Effector memory CD8-positive, alpha-beta T cell (primary cell): ENCODE measurements around the gene LMTK2.

Experiments used
- ATAC-seq: fragments of 150-1000 bp; cut with Tn5 transposase; replicated peaks from 2 replicates; pipeline ENCODE4 v1.10.0; 2021; ENCODE audit warnings: mild to moderate bottlenecking, moderate library complexity
- DNase-seq, 3 experiments: peaks; one replicate each; pipeline ENCODE4 v3.0.0; 2021
- H3K27ac Mint-ChIP-seq, 2 donors: one replicate each; pipeline ENCODE4 v1.8.0; 2022; ENCODE audit warnings: mild to moderate bottlenecking in 2 of 2, mixed read lengths in 2 of 2, moderate library complexity in 2 of 2
- H3K27me3 Mint-ChIP-seq, 2 donors: one replicate each; pipeline ENCODE4 v1.8.0; 2022; ENCODE audit warnings: mixed read lengths in 2 of 2
- H3K36me3 Mint-ChIP-seq: one replicate; pipeline ENCODE4 v1.8.0; 2022; ENCODE audit warnings: mild to moderate bottlenecking, moderate library complexity, mixed read lengths; ENCODE audit not compliant: insufficient read depth
- H3K4me1 Mint-ChIP-seq, 2 donors: one replicate each; pipeline ENCODE4 v1.8.0; 2022; ENCODE audit warnings: low read depth in 2 of 2, mixed read lengths in 2 of 2
- H3K4me3 Mint-ChIP-seq, 2 donors: one replicate each; pipeline ENCODE4 v1.8.0; 2022; ENCODE audit warnings: mild to moderate bottlenecking in 2 of 2, mixed read lengths in 2 of 2, moderate library complexity in 2 of 2
- H3K9me3 Mint-ChIP-seq, 2 donors: one replicate each; pipeline ENCODE4 v1.8.0; 2022; ENCODE audit warnings: mixed read lengths in 2 of 2

Gene LMTK2

GRCh38 chr7:98242934-98243333 is 136.3 kb downstream of the LMTK2 start:
- ATAC-seq (no peak), DNase-seq (no peak)
- H3K27me3 Mint-ChIP-seq = no peaks in the 10 kb centered on the region
- no peak overlapping the region for H3K27ac Mint-ChIP-seq
- peaks cover 26% of the 10 kb centered on the region for H3K36me3 Mint-ChIP-seq
- H3K4me1 Mint-ChIP-seq = peaks cover 2 to 3% of the 10 kb centered on the region in 2 donors
- H3K4me3 Mint-ChIP-seq = no peak overlapping the region
- H3K9me3 Mint-ChIP-seq = no peaks in the 10 kb centered on the region

- no peaks in the 10 kb centered on the region for H3K9me3 Mint-ChIP-seq
- no peak for ATAC-seq
- peaks cover 11 to 14% of the 10 kb centered on the region in 2 donors for H3K4me1 Mint-ChIP-seq
- no peak overlapping the region for H3K4me3 Mint-ChIP-seq
- H3K27ac Mint-ChIP-seq = peak overlapping the region in 1 of 2 donors; percentile 38
- H3K27me3 Mint-ChIP-seq = no peaks in the 10 kb centered on the region
- no peak for DNase-seq
- H3K36me3 Mint-ChIP-seq = peaks cover 17% of the 10 kb centered on the region
Measured at GRCh38 chr7:98244871-98245270, 138.2 kb downstream of the LMTK2 start.

GRCh38 chr7:98248156-98248555 is 141.5 kb downstream of the LMTK2 start:
- Mint-ChIP-seq H3K9me3 (no peaks in the 10 kb centered on the region), H3K27me3 (no peaks in the 10 kb centered on the region), H3K27ac (peak overlapping the region in 1 of 2 donors; percentile 79), H3K4me1 (peaks cover 31 to 38% of the 10 kb centered on the region in 2 donors), H3K4me3 (no peak overlapping the region), H3K36me3 (peaks cover 33% of the 10 kb centered on the region)
- no peak for DNase-seq
- no peak for ATAC-seq

GRCh38 chr7:98249106-98249505 is 142.4 kb downstream of the LMTK2 start:
- Mint-ChIP-seq H3K36me3 (peaks cover 29% of the 10 kb centered on the region), H3K9me3 (no peaks in the 10 kb centered on the region), H3K4me1 (peaks cover 31 to 45% of the 10 kb centered on the region in 2 donors), H3K27ac (peak overlapping the region; percentile 94 to 97), H3K27me3 (no peaks in the 10 kb centered on the region), H3K4me3 (peak overlapping the region; percentile 8 to 31)
- DNase-seq (no peak), ATAC-seq (no peak)

GRCh38 chr7:98250789-98251188 is 144.1 kb downstream of the LMTK2 start:
- Mint-ChIP-seq H3K4me3 (peak overlapping the region; percentile 95), H3K9me3 (no peaks in the 10 kb centered on the region), H3K27ac (peak overlapping the region; percentile 94 to 97), H3K4me1 (peaks cover 36 to 55% of the 10 kb centered on the region in 2 donors), H3K27me3 (no peaks in the 10 kb centered on the region), H3K36me3 (peaks cover 33% of the 10 kb centered on the region)
- DNase-seq (peak; percentile 18 to 32 (median 28)), ATAC-seq (peak; percentile 28)

GRCh38 chr7:98251231-98251600 is 144.6 kb downstream of the LMTK2 start:
- no peaks in the 10 kb centered on the region for H3K9me3 Mint-ChIP-seq
- peak overlapping the region; percentile 95 for H3K4me3 Mint-ChIP-seq
- peaks cover 39 to 55% of the 10 kb centered on the region in 2 donors for H3K4me1 Mint-ChIP-seq
- H3K36me3 Mint-ChIP-seq = peaks cover 34% of the 10 kb centered on the region
- H3K27me3 Mint-ChIP-seq = no peaks in the 10 kb centered on the region
- ATAC-seq = peak; percentile 52
- DNase-seq = peak; percentile 21 to 42 (median 36)
- peak overlapping the region; percentile 94 to 97 for H3K27ac Mint-ChIP-seq

- peaks cover 40% of the 10 kb centered on the region for H3K36me3 Mint-ChIP-seq
- DNase-seq = peak; percentile 78 to 80 (median 80)
- no peaks in the 10 kb centered on the region for H3K27me3 Mint-ChIP-seq
- H3K27ac Mint-ChIP-seq = peak within 1 kb of the TSS; percentile 94 to 97
- no peaks in the 10 kb centered on the region for H3K9me3 Mint-ChIP-seq
- H3K4me1 Mint-ChIP-seq = peaks cover 39 to 55% of the 10 kb centered on the region in 2 donors
- peak; percentile 85 for ATAC-seq
- H3K4me3 Mint-ChIP-seq = peak within 1 kb of the TSS; percentile 95
Measured at GRCh38 chr7:98251601-98252424, 145.2 kb downstream of the LMTK2 start, which contains the start of gene TECPR1. TECPR1 (minus strand) TSS chr7:98252232; CDS start chr7:98246146, 6,086 bp downstream.

GRCh38 chr7:98252425-98253054 is 145.9 kb downstream of the LMTK2 start:
- Mint-ChIP-seq H3K36me3 (peaks cover 46% of the 10 kb centered on the region), H3K4me1 (peaks cover 39 to 55% of the 10 kb centered on the region in 2 donors)

GRCh38 chr7:98254516-98254915 is 147.9 kb downstream of the LMTK2 start:
- H3K4me1 Mint-ChIP-seq = peaks cover 30 to 46% of the 10 kb centered on the region in 2 donors
- no peaks in the 10 kb centered on the region for H3K27me3 Mint-ChIP-seq
- DNase-seq (no peak), ATAC-seq (no peak)
- H3K36me3 Mint-ChIP-seq = peaks cover 43% of the 10 kb centered on the region
- no peak overlapping the region for H3K27ac Mint-ChIP-seq
- no peaks in the 10 kb centered on the region for H3K9me3 Mint-ChIP-seq
- H3K4me3 Mint-ChIP-seq = no peak overlapping the region

More at GRCh38 chr7:98252425-98253054, 145.9 kb downstream of the LMTK2 start:
- no peaks in the 10 kb centered on the region for H3K27me3 Mint-ChIP-seq
- peak; percentile 21 for ATAC-seq
- no peak for DNase-seq
- H3K4me3 Mint-ChIP-seq = peak overlapping the region; percentile 95
- H3K27ac Mint-ChIP-seq = peak overlapping the region; percentile 94 to 97
- no peaks in the 10 kb centered on the region for H3K9me3 Mint-ChIP-seq

GRCh38 chr7:98254951-98255610 is 148.4 kb downstream of the LMTK2 start:
- H3K27me3 Mint-ChIP-seq = no peaks in the 10 kb centered on the region
- no peak overlapping the region for H3K4me3 Mint-ChIP-seq
- no peak overlapping the region for H3K27ac Mint-ChIP-seq
- ATAC-seq (no peak), DNase-seq (no peak)
- peaks cover 41% of the 10 kb centered on the region for H3K36me3 Mint-ChIP-seq
- peaks cover 29 to 42% of the 10 kb centered on the region in 2 donors for H3K4me1 Mint-ChIP-seq
- no peaks in the 10 kb centered on the region for H3K9me3 Mint-ChIP-seq

- DNase-seq = no peak
- Mint-ChIP-seq H3K27me3 (no peaks in the 10 kb centered on the region), H3K9me3 (no peaks in the 10 kb centered on the region), H3K36me3 (peaks cover 38% of the 10 kb centered on the region), H3K4me3 (no peak overlapping the region), H3K27ac (no peak overlapping the region), H3K4me1 (peaks cover 18 to 31% of the 10 kb centered on the region in 2 donors)
- ATAC-seq = no peak
Measured at GRCh38 chr7:98256431-98256830, 149.8 kb downstream of the LMTK2 start.

- peaks cover 14 to 21% of the 10 kb centered on the region in 2 donors for H3K4me1 Mint-ChIP-seq
- DNase-seq (no peak), ATAC-seq (no peak)
- H3K4me3 Mint-ChIP-seq = no peak overlapping the region
- H3K27ac Mint-ChIP-seq = no peak overlapping the region
- H3K36me3 Mint-ChIP-seq = peaks cover 26% of the 10 kb centered on the region
- no peaks in the 10 kb centered on the region for H3K27me3 Mint-ChIP-seq
- H3K9me3 Mint-ChIP-seq = no peaks in the 10 kb centered on the region
Measured at GRCh38 chr7:98257701-98258100, 151.0 kb downstream of the LMTK2 start.
